ENCODE results near the gene NR2C2AP. TPM values are rescaled to one million over a fixed set of nuclear protein-coding genes. Genes with fewer than 3 reads are reported as not detected.

The NR2C2AP gene
- total RNA-seq, 4 donors from 2014 or later, result 7.9 to 22.9 (median 15.7) TPM

DNA sequence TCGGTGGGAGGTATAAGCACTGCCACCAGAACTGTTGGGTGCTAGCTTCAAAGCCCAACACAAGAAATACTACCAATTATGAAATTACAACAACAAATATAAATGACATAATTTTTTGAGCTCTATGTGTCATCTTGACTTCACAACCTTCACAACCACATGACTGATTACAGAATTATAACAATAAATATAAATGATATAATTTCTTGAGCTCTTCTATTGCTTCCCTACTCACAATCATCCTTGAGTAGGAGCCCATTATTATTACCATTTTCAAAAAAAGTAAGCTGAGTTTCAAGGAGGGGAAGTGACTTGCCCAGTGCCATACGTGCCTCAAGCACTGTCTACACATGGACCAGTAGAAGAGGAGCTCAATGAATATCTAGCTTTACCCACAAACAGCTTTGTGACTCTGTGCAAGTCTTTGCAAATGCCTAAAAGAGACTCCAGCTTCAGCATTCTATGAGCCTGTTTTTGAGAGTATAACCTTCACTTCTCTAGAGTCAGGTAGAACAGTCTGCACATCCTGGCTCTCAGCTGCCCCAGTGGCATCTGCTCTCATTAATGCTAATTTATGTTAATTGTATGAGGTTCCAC is 31.1 kb upstream of the NR2C2AP start:
- DNase-seq (ENCODE audit: low spot score), result no peak
- TF ChIP-seq, protein P1, sequence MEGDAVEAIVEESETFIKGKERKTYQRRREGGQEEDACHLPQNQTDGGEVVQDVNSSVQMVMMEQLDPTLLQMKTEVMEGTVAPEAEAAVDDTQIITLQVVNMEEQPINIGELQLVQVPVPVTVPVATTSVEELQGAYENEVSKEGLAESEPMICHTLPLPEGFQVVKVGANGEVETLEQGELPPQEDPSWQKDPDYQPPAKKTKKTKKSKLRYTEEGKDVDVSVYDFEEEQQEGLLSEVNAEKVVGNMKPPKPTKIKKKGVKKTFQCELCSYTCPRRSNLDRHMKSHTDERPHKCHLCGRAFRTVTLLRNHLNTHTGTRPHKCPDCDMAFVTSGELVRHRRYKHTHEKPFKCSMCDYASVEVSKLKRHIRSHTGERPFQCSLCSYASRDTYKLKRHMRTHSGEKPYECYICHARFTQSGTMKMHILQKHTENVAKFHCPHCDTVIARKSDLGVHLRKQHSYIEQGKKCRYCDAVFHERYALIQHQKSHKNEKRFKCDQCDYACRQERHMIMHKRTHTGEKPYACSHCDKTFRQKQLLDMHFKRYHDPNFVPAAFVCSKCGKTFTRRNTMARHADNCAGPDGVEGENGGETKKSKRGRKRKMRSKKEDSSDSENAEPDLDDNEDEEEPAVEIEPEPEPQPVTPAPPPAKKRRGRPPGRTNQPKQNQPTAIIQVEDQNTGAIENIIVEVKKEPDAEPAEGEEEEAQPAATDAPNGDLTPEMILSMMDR (IDR thresholded peaks at IDR 0.05), result no peak
- ATAC-seq (ENCODE audit: low FRiP score), result no peak

DNA sequence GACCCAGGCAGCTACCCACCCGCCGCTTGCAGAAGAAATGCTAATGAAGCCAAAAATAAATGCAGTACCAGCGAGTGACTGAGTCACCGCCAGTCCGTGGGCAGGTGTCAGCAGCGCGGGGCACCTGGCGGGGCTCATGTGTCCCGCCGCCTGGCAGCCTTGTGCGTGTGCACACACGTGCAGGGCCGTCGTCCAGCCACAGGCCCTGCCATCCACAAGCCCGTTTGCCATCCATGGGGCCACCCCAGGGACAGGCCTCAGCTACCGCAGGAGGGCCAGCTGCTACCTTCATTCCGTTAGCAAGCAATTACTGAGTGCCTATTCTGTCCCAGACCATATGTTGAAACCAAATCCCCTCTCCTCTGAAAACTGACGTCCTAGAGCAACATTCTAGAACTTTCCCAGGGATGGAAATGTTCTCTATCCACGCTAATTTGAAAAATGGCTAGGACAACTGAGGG is 29.1 kb upstream of the NR2C2AP start:
- DNase-seq (ENCODE audit: low spot score) (no peak), ATAC-seq (ENCODE audit: low FRiP score) (no peak)
- TF ChIP-seq, protein P1 (IDR thresholded peaks at IDR 0.05), result no peak

DNA sequence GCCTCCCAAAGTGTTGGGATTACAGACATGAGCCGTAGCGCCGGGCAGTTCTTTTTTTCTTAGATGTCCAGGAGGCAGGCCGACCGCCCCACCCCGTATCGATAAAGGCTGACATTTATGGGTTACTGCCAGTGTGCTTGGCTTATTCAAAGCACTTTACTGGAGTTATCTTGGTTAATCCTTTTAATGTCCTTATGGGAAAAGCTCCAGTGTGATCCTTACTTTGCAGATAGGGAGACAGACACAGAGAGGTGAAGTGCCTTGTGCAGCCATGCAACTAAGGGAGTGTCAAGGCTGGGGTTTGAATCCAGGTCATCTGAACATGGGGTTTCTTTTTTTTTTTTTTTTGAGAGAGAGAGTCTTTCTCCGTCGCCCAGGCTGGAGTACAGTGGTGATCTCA is 27.8 kb upstream of the NR2C2AP start:
- ATAC-seq (ENCODE audit: low FRiP score), result no peak
- TF ChIP-seq, protein P1 (IDR thresholded peaks at IDR 0.05), result no peak
- DNase-seq (ENCODE audit: low spot score), result no peak

DNA sequence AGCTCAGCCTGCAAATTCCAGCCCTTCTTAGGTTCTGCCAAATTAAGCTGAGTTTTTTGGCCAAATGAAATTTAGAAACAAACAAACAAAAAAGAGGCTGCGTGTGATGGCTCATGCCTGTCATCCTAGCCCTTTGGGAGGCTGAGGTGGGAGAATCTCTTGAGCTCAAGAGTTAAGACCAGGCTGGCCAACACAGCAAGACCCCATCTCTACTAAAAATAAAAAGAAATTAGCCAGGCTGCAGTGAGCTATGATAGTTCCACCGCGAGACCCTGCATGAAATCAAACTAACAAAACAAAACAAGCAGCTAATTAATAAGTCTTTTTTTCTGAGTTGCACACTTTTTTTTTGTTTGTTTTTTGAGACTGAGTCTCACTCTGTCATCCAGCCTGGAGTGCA is 26.5 kb upstream of the NR2C2AP start:
- TF ChIP-seq, protein P1 (IDR thresholded peaks at IDR 0.05), result no peak
- ATAC-seq (ENCODE audit: low FRiP score) (no peak), DNase-seq (ENCODE audit: low spot score) (no peak)

DNA sequence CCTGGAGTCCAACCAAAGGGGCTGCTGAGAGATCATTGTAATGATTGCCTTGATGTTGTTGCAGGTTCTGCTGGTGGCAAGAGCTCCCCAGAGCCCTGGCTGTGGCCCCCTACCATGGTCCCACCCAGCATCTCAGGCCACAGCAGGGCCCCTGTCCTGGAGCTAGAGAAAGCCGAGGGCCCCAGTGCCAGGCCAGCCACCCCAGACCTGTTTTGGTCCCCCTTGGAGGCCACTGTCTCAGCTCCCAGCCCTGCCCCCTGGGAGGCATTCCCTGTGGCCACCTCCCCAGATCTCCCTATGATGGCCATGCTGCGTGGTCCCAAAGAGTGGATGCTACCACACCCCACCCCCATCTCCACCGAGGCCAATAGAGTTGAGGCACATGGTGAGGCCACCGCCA is 24.0 kb upstream of the NR2C2AP start:
- DNase-seq (ENCODE audit: low spot score) (no peak), ATAC-seq (ENCODE audit: low FRiP score) (no peak)
- TF ChIP-seq, protein P1 (IDR thresholded peaks at IDR 0.05), result no peak

- TF ChIP-seq, protein P1 (IDR thresholded peaks at IDR 0.05), result no peak
- DNase-seq (ENCODE audit: low spot score), result no peak
Observed at GRCh38 chr19:19226663-19227062, 23.4 kb upstream of the NR2C2AP start.

GRCh38 chr19:19226204-19226603 is 23.0 kb upstream of the NR2C2AP start:
- no peak for DNase-seq (ENCODE audit: low spot score)
- TF ChIP-seq, protein P1 (IDR thresholded peaks at IDR 0.05), result no peak
- no peak for ATAC-seq (ENCODE audit: low FRiP score)

More at GRCh38 chr19:19226663-19227062, 23.4 kb upstream of the NR2C2AP start:
- ATAC-seq (ENCODE audit: low FRiP score), result no peak
